GM21717 (cell line): Measurements from ENCODE around the gene TCERG1L.

Experiments
- ATAC-seq: cut with Tn5 transposase; IDR thresholded peaks from one replicate; pipeline ENCODE4 v1.9.1; 2021; ENCODE audit warnings: mild to moderate bottlenecking, moderate library complexity; ENCODE audit not compliant: unreplicated experiment

The TCERG1L gene

GRCh38 chr10:131316321-131317075 lies 5.0 kb upstream of the TCERG1L start:
- no peak for ATAC-seq

GRCh38 chr10:131315344-131315743 lies 3.8 kb upstream of the TCERG1L start:
- ATAC-seq, result no peak

DNA sequence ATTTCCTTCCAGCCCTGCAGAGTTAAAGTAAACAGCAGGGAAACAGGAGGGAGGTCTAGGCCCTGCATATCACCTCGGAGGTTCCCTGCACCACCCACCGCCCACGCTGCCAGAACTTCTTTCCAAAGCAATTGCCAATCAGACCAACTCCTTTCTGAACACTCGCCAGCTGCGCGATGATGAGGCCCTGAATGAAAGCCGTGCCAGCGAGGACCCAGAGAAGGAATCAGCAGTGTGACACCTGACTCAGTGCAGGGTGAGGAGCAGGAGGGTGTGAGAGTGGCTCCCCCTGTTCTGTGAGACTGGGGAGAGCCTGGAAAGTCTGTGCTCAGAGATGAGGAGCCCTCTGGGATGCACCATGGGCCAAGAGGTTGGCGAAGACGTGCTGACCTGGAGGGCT lies 3.3 kb upstream of the TCERG1L start:
- no peak for ATAC-seq

GRCh38 chr10:131314148-131314547 lies 2.6 kb upstream of the TCERG1L start:
- ATAC-seq, result no peak

DNA sequence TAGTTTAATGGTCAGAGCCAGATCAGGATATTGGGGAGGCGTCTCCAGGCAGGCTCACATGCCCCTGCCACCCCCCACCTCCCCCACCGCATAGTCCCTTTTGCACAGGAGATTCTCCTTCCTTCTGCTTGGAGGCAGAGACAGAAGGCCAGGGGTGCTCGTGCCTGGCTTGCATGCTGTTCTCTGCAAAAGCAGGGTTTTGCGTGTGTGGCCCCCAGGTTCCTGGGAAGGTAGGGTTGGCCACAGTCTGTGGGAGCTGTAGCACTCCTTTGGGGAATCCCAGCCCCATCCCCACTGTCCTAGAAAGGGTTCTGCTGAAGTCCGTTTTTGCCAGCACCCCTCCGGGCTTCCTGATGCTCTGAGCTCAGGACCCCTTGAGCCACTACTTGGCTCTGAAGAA lies 1.9 kb upstream of the TCERG1L start:
- no peak for ATAC-seq

GRCh38 chr10:131312478-131312836 lies 936 bp upstream of the TCERG1L start:
- ATAC-seq, result no peak

- ATAC-seq, result no peak
These were observed 190 bp downstream of the TCERG1L start for GRCh38 chr10:131311402-131311660.

GRCh38 chr10:131310551-131311401 lies 745 bp downstream of the TCERG1L start:
- ATAC-seq, result no peak

- ATAC-seq, result no peak
These were observed 1.4 kb downstream of the TCERG1L start for GRCh38 chr10:131310142-131310541.

DNA sequence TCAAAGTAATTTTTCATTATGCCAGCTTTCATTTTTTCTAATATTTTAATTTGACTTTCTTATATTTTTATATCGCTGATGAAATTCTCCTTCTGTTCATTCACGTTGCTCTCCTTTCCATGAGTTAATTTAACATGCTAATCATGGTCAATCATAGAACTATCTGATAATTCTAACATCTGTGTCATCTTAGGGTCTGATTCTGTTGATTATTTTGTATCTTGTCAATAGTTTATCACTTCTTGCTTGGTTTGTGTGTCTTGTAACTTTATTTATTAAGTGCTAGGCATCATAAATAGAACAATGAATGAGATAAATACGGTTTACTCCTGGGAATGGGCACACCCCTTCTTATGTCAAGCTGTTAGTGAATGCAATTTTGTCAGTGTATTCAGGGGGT lies 11.0 kb downstream of the TCERG1L start:
- no peak for ATAC-seq

GRCh38 chr10:131290781-131291180 lies 20.7 kb downstream of the TCERG1L start:
- no peak for ATAC-seq

- no peak for ATAC-seq
These were observed 22.9 kb downstream of the TCERG1L start for GRCh38 chr10:131288648-131289047.

DNA sequence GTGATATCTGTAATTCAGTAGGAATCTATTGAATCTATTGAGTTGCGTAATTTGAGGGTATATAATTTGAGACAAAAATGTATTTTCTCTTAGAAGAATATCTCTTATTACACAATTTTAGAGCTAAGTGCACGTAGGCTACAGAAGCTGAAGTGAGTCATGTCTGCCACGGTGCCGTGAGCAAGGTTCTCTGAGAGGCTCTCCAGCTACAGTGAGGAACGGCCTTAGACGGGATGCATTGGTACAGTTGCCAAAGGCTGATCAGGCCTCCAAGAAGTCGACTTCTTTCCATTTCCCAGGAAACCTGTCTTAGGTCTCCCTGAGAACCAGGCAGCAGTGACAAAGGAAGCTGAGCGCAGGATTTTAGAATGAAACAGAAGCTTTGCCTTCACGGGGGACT lies 28.6 kb downstream of the TCERG1L start:
- no peak for ATAC-seq

DNA sequence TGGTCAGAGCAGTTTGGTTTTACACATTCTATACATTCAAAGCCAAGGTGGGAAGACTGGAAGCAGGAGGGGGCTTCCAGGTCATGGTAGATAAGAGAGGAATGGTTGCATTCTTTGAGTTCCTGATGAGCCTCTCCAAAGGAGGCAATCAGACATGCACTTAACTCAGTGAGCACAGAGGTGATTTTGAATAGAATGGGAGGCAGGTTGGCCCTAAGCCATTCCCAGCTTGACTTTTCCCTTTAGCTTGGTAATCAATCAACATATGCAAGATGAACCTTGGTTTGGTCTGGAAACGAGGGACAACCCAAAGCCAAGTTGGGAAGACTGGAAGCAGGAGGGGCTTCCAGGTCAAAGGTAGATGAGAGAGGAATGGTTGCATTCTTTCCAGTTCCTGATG lies 31.4 kb downstream of the TCERG1L start:
- ATAC-seq, result no peak

DNA sequence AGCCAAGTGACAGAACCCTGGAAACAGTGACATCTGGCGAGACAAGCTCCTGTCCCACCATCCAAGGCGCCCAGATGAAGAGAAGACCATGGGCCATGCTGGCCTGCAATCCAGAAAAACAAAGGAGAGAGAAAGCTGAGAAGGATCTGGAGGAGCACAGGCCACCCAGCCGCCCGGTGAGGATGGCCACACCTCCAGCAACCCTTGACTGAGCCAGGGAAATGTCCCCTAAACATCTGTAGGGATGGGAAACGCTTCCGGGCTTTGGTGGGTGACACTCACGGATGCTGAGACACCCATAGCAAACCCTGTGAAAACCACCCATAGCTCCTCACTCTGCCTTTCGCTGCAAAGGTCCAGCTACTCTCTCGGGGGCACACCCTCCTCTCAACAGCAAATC lies 32.0 kb downstream of the TCERG1L start:
- no peak for ATAC-seq

- no peak for ATAC-seq
These were observed 33.6 kb downstream of the TCERG1L start for GRCh38 chr10:131277969-131278368.

DNA sequence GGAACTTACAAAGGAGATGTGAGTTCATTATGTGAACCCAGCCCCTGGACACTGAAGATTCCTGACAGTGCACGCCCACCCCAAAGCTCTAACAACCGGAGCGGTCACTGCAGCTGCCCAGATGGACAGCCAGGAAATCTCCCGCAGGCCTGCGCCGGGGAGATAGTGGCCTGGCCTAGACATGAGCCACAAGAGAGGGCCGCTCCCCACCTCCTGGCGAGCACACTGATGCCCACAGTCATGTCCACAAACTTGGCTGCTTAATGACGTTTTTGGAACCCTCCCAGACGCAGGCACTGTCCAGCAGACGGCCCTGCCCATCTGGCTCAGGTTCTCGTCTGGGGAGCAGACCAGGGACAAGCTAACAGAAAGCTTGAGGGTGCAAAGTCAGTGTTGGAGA lies 34.2 kb downstream of the TCERG1L start:
- no peak for ATAC-seq

DNA sequence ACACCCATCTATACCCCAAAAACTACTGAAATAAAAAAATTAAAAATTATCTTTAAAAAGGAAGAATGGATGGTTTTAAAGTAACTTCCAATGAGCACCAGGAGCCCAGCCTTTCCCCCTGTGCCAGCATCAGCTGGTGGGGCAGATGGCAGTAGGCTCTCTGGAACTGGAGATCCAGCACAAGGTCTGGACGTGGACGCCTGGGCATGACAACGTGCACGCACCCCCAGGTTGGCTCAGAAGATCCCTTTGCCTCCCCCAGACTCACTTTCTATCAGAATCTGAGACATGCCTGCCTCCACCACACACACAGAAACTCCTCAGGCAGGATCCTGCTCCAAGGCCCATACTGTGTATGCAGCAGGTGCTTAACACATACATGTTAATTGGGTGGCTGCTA lies 35.8 kb downstream of the TCERG1L start:
- no peak for ATAC-seq

DNA sequence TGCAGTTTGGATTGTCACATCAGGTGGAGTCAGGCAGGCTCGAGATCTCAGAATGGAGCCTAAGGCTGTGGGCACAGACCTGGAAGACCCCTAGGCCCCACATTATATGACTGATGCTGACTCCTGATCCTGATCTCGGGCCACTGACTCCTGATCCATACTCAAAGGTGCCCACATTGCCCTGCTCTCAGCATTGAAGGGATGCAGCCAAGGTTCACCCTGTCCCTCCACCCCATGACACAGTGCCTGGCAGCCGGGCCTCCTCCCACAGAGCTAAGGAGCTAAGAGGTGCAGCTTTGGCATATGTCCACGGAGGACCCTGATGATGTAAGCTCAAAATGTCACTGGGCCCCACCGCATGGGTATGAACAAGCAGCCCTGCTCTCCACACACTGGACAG lies 36.6 kb downstream of the TCERG1L start:
- ATAC-seq, result no peak

DNA sequence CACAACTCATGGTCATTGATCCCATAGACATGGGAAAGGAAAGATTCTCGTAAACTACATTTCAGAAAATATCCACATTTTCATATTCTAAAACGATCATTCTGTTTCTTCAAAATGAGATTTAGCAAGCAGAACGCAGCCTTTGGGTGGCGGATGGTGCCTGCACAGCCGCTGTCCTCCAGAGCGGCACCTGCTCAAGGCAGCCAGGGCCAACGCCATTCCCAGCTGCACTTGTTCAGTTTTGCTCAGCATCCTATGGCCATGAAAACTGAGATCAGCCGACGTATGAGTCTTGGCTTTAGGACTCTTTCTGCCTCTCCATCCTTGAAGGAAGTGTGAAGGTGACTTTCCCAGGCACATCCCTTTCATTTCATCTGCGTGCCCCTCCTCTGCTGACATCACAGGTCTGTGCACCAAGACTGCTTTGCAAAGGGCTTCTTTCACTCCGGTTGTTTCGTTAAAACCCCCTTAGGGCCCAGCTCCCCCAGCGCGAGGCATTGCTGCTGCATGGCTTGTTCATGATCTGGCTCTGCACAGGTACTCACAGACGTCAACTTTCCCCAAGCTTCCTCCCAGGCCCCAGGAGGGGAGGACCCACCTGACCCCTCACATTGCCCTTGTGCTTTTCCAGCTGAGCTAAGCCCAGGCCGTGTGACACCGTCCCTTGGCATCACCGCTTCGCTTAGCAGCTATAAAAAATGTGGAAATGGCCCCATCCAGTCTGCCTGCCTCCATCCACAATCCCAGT lies 37.2 kb downstream of the TCERG1L start:
- no peak for ATAC-seq

- no peak for ATAC-seq
These were observed 38.0 kb downstream of the TCERG1L start for GRCh38 chr10:131273476-131273875.

GRCh38 chr10:131272897-131273451 lies 38.5 kb downstream of the TCERG1L start:
- no peak for ATAC-seq
